ENCODE results near the gene AZIN2. TPM values are rescaled to one million over a fixed set of nuclear protein-coding genes. Genes with fewer than 3 reads are reported as not detected.

AZIN2 gene
- 1.7 and 1.9 TPM in 2 replicates for polyA plus RNA-seq (2011; rRNA removed)
- 1.6 and 2.1 TPM in 2 replicates for polyA plus RNA-seq (2012; cell fraction: cytosol; rRNA removed)
- 2.9 and 3.2 TPM in 2 replicates for polyA plus RNA-seq (2012; cell fraction: nucleus; rRNA removed)
- 0.83 to 1.6 TPM (median 1.6 TPM) in 3 replicates for polyA plus RNA-seq (2017; fragmentation: RNase III; extraction: RNeasy Plus Mini Kit Qiagen cat#74134 plus additional on column Dnase treatment)
- polyA minus RNA-seq (2011; rRNA and poly(A)+ RNA removed) = 2.2 and 4.8 TPM in 2 replicates

GRCh38 chr1:33080885-33081553 is at the start of gene AZIN2:
Gene AZIN2 (plus strand): TSS chr1:33081153. CDS start chr1:33082250, 1,097 bp downstream.
- DNase-seq (ENCODE audit: low read depth in 1 of 2, low spot score in 1 of 2) (peak; percentile 89), ATAC-seq (peak; percentile 98 to 100), FAIRE-seq (no peak)
- H3K4me3 ChIP-seq = peak within 1 kb of the TSS; percentile 65
- peak within 1 kb of the TSS; percentile 68 to 92 for H3K27ac ChIP-seq
- 0 out of 3 replicates have a peak, but pooled peaks cover 8% of the 10 kb centered on the region for H3K4me1 ChIP-seq
- 1% methylated on average over 22 of the region's 52 CpGs for WGBS (ENCODE audit: missing lambda C conversion rate)
- ChIA-PET CTCF (interaction anchor here (0.9 to 3.7 kb wide), 6 partner anchors 10 to 194 kb away, joined by 3 to 21 read pairs (median 4); partner anchors contain the start of gene HPCA), POLR2A (interaction anchor here (0.6 to 1.8 kb wide), 14 partner anchors 8 to 239 kb away, joined by 3 to 11 read pairs (median 4); partner anchors contain the start of gene RNF19B)
- TF ChIP-seq USF2 (IDR thresholded peaks at IDR 0.05) (no peak), JUN (IDR thresholded peaks at IDR 0.05) (peak in 1 of 2 experiments; percentile 33; a peak in 1 of 5 replicates), POLR2A (IDR thresholded peaks at IDR 0.05; ENCODE audit: low read length) (peak; percentile 87), TFCP2L1 (CRISPR knock-in tag; IDR thresholded peaks at IDR 0.05) (no peak), POLR2AphosphoS2 (conservative IDR thresholded peaks at IDR 0.05; ENCODE audit: low read length) (no peak), PHF8 (IDR thresholded peaks at IDR 0.05; ENCODE audit: borderline replicate concordance, low read depth) (peak; percentile 72; the same call in 1 of the 2 replicates), BCL3 (IDR thresholded peaks at IDR 0.05) (peak; percentile 48; the same call in 1 of the 3 replicates), CTCF (IDR thresholded peaks at IDR 0.05) (no peak)
- peak within 1 kb of the TSS; percentile 100 for H3K4me2 ChIP-seq
- no peaks in the 10 kb centered on the region for H3K9me3 ChIP-seq

GRCh38 chr1:33031506-33031905 is 49.4 kb upstream of the AZIN2 start:
- POLR2A ChIA-PET = no interaction called here
- Histone ChIP-seq H3K27ac (no peak overlapping the region), H3K4me2 (no peak overlapping the region), H3K4me3 (no peak overlapping the region), H3K4me1 (peaks cover 29% of the 10 kb centered on the region), H3K9me3 (no peaks in the 10 kb centered on the region)
- 89% methylated on average over 4 of the region's 4 CpGs for WGBS (ENCODE audit: missing lambda C conversion rate)
- FAIRE-seq = no peak
- no peak for ATAC-seq
- CTCF ChIA-PET = interaction anchor here (0.5 to 2.8 kb wide), 4 partner anchors 24 to 98 kb away, joined by 3 to 16 read pairs (median 6); no protein-coding TSS in a partner anchor
- no peak for TF ChIP-seq MAX (IDR thresholded peaks at IDR 0.05)
- no peak for TF ChIP-seq MAFK (IDR thresholded peaks at IDR 0.05; ENCODE audit: partially characterized antibody)
- TF ChIP-seq HOXB5 (CRISPR knock-in tag; IDR thresholded peaks at IDR 0.05) = no peak
- TF ChIP-seq ZNF302 (CRISPR knock-in tag; IDR thresholded peaks at IDR 0.05) = no peak
- no peak for TF ChIP-seq POLR2A (IDR thresholded peaks at IDR 0.05; ENCODE audit: low read length)
- no peak for TF ChIP-seq NPAS2 (CRISPR knock-in tag; IDR thresholded peaks at IDR 0.05; ENCODE audit: borderline replicate concordance)
- TF ChIP-seq ELK1 (IDR thresholded peaks at IDR 0.05; ENCODE audit: low read depth, low read length) = no peak
- no peak for TF ChIP-seq USF2 (IDR thresholded peaks at IDR 0.05)
- TF ChIP-seq HOXA7 (CRISPR knock-in tag; IDR thresholded peaks at IDR 0.05) = no peak
- no peak for TF ChIP-seq CBX8 (IDR thresholded peaks at IDR 0.05)
- TF ChIP-seq CHD4 (IDR thresholded peaks at IDR 0.05; ENCODE audit: borderline replicate concordance) = no peak
- no peak for TF ChIP-seq RARB (CRISPR knock-in tag; IDR thresholded peaks at IDR 0.05)
- TF ChIP-seq MYC (IDR thresholded peaks at IDR 0.05; ENCODE audit: borderline replicate concordance, low read length) = no peak
- TF ChIP-seq HOXB13 (CRISPR knock-in tag; IDR thresholded peaks at IDR 0.05; ENCODE audit: low read depth) = no peak
- TF ChIP-seq ESRRA (IDR thresholded peaks at IDR 0.05; ENCODE audit: borderline replicate concordance, low read length) = no peak
- TF ChIP-seq KDM5A (IDR thresholded peaks at IDR 0.05) = no peak
- TF ChIP-seq SMC3 (IDR thresholded peaks at IDR 0.05) = no peak
- no peak for TF ChIP-seq RFX5 (IDR thresholded peaks at IDR 0.05)
- no peak for TF ChIP-seq RNF2 (IDR thresholded peaks at IDR 0.05; ENCODE audit: borderline replicate concordance, low read depth)
- TF ChIP-seq FOXS1 (CRISPR knock-in tag; IDR thresholded peaks at IDR 0.05) = no peak
- no peak for DNase-seq (ENCODE audit: low read depth in 1 of 2, low spot score in 1 of 2)
